CD14-positive monocyte (primary cell): Measurements from ENCODE around the gene FAM20C. TPM values are rescaled to one million over a fixed set of nuclear protein-coding genes. Genes with fewer than 3 reads are reported as not detected.

Experiments
- DNase-seq, 3 donors: peaks; one replicate each; pipeline ENCODE4 v3.0.0-alpha.2; 2011 to 2022
- H2AFZ ChIP-seq: 2 replicates; pipeline ENCODE4 v1.6.0; 2012; ENCODE audit warnings: mild to moderate bottlenecking, low read depth, low read length, inconsistent platforms; ENCODE audit not compliant: insufficient read depth, poor library complexity, severe bottlenecking
- H3K27ac ChIP-seq, 2 donors: 1 replicate in 1 of 2; 2 replicates in 1 of 2; pipeline ENCODE4 v1.5.1; 2012 to 2013; ENCODE audit warnings: low read length in 2 of 2, control low read depth in 1 of 2, inconsistent platforms in 1 of 2, low read depth in 1 of 2, mild to moderate bottlenecking in 1 of 2
- H3K27me3 ChIP-seq, 2 donors: one replicate each; pipeline versions ENCODE4 v1.6.0 to v1.6.1; 2011 to 2013; ENCODE audit warnings: low read length in 2 of 2; ENCODE audit not compliant: control insufficient read depth in 2 of 2, insufficient read depth in 2 of 2
- H3K36me3 ChIP-seq, 2 donors: replicated peaks in 1 of 2; 1 replicate in 1 of 2; 2 replicates in 1 of 2; pipeline versions ENCODE4 v1.5.1 to v1.6.1; 2012 to 2013; ENCODE audit warnings: low read length in 2 of 2, control low read depth in 1 of 2, inconsistent platforms in 1 of 2, mild to moderate bottlenecking in 1 of 2; ENCODE audit not compliant: insufficient read depth in 2 of 2, control insufficient read depth in 1 of 2
- H3K4me1 ChIP-seq, 2 donors: 1 replicate in 1 of 2; 2 replicates in 1 of 2; pipeline versions ENCODE4 v1.5.1 to v1.6.1; 2012 to 2013; ENCODE audit warnings: low read length in 2 of 2, control low read depth in 1 of 2, inconsistent platforms in 1 of 2, mild to moderate bottlenecking in 1 of 2, moderate library complexity in 1 of 2; ENCODE audit not compliant: insufficient read depth in 2 of 2, control insufficient read depth in 1 of 2
- H3K4me2 ChIP-seq: replicated peaks from 2 replicates; pipeline ENCODE3; 2012; ENCODE audit warnings: low read length, moderate library complexity, mild to moderate bottlenecking; ENCODE audit not compliant: poor library complexity, severe bottlenecking; ENCODE audit errors: extremely low read depth
- H3K4me3 ChIP-seq, 3 experiments: fragments of 200-600 bp in 1 of 3; sonication (generic) in 1 of 3; replicated peaks in 1 of 3; 1 replicate in 2 of 3; 2 replicates in 1 of 3; pipeline ENCODE4 v1.5.1; 2011 to 2013; ENCODE audit warnings: low read length in 3 of 3, mild to moderate bottlenecking in 3 of 3, control low read depth in 2 of 3, low read depth in 2 of 3, inconsistent platforms in 1 of 3, moderate library complexity in 1 of 3
- H3K79me2 ChIP-seq: 2 replicates; pipeline ENCODE4 v1.6.0; 2012; ENCODE audit warnings: mild to moderate bottlenecking, control low read depth, inconsistent platforms, low read length, moderate library complexity; ENCODE audit not compliant: insufficient read depth
- H3K9ac ChIP-seq: 2 replicates; pipeline ENCODE4 v1.6.0; 2017; ENCODE audit warnings: low read length, mild to moderate bottlenecking; ENCODE audit not compliant: insufficient read depth, poor library complexity, severe bottlenecking
- H3K9me3 ChIP-seq, 2 donors: replicated peaks in 1 of 2; 1 replicate in 1 of 2; 2 replicates in 1 of 2; pipeline versions ENCODE4 v1.5.1 to v1.6.1; 2012 to 2013; ENCODE audit warnings: low read length in 2 of 2, control low read depth in 1 of 2; ENCODE audit not compliant: control insufficient read depth in 1 of 2, insufficient read depth in 1 of 2
- H4K20me1 ChIP-seq: 2 replicates; pipeline ENCODE4 v1.6.0; 2012; ENCODE audit warnings: mild to moderate bottlenecking, low read length, control low read depth, moderate library complexity; ENCODE audit not compliant: insufficient read depth
- H3K27ac Mint-ChIP-seq, 7 donors: one replicate each; pipeline ENCODE4 v1.8.0; 2020; ENCODE audit warnings: mild to moderate bottlenecking in 7 of 7, mixed read lengths in 7 of 7, moderate library complexity in 6 of 7, inconsistent platforms in 2 of 7
- H3K27me3 Mint-ChIP-seq, 3 donors: one replicate each; pipeline ENCODE4 v1.8.0; 2021 to 2022; ENCODE audit warnings: low read depth in 3 of 3, mild to moderate bottlenecking in 3 of 3, mixed read lengths in 3 of 3, moderate library complexity in 3 of 3, inconsistent platforms in 1 of 3
- H3K36me3 Mint-ChIP-seq, 2 donors: one replicate each; pipeline ENCODE4 v1.8.0; 2020; ENCODE audit warnings: mixed read lengths in 2 of 2, inconsistent platforms in 1 of 2, mild to moderate bottlenecking in 1 of 2
- H3K4me1 Mint-ChIP-seq: one replicate; pipeline ENCODE4 v1.8.0; 2020; ENCODE audit warnings: mild to moderate bottlenecking, mixed read lengths
- H3K4me3 Mint-ChIP-seq, 2 donors: one replicate each; pipeline ENCODE4 v1.8.0; 2020; ENCODE audit warnings: mild to moderate bottlenecking in 2 of 2, mixed read lengths in 2 of 2, moderate library complexity in 1 of 2
- H3K9me3 Mint-ChIP-seq, 7 donors: one replicate each; pipeline ENCODE4 v1.8.0; 2020 to 2022; ENCODE audit warnings: mixed read lengths in 7 of 7, mild to moderate bottlenecking in 6 of 7, moderate library complexity in 6 of 7, inconsistent platforms in 2 of 7
- WGBS: methylation state at CpG from one replicate; pipeline ENCODE4 v1.1.5; 2013; ENCODE audit warnings: missing lambda C conversion rate; ENCODE audit not compliant: insufficient coverage; 5-methylcytosine and 5-hydroxymethylcytosine counted together
- intact Hi-C, 2 donors: fragments of 100-400 bp; cut with micrococcal nuclease; formaldehyde crosslinking; loops; one replicate each; pipeline versions ENCODE4 v1.15.0 to v1.15.1; 2023
- polyA plus RNA-seq, 3 donors: library from polyadenylated mRNA; depleted of rRNA in 1 of 3; unstranded in 2 of 3; stranded (reverse) in 1 of 3; fragments of 300-500 nt in 2 of 3; fragments of >200 nt in 1 of 3; fragmentation: Illumina TruSeq in 2 of 3; gene quantifications; 1 replicate in 2 of 3; 2 replicates in 1 of 3; pipeline ENCODE4 v1.2.3, GENCODE V29; 2012 to 2021
- TF ChIP-seq, protein P1 (sequence below): fragments of 200-600 bp; IDR thresholded peaks from one replicate; pipeline ENCODE4 v1.8.0; 2022; ENCODE audit warnings: antibody characterized with exemption, mild to moderate bottlenecking

Gene FAM20C
- polyA plus RNA-seq, 3 donors = 1.2 to 32.2 (median 1.5) TPM

GRCh38 chr7:305410-306151 lies 113.2 kb downstream of the FAM20C start:
- Histone ChIP-seq H3K27me3 (no peaks in the 10 kb centered on the region), H3K4me3 (no peak overlapping the region), H3K27ac (no peak overlapping the region), H3K79me2 (no peaks in the 10 kb centered on the region), H4K20me1 (no peaks in the 10 kb centered on the region), H3K9ac (no peak overlapping the region), H3K9me3 (peaks cover 0 to 19% of the 10 kb centered on the region in 2 donors), H3K36me3 (no peaks in the 10 kb centered on the region), H3K4me2 (no peak overlapping the region), H3K4me1 (no peaks in the 10 kb centered on the region), H2AFZ (no peak overlapping the region)
- TF ChIP-seq, protein P1, sequence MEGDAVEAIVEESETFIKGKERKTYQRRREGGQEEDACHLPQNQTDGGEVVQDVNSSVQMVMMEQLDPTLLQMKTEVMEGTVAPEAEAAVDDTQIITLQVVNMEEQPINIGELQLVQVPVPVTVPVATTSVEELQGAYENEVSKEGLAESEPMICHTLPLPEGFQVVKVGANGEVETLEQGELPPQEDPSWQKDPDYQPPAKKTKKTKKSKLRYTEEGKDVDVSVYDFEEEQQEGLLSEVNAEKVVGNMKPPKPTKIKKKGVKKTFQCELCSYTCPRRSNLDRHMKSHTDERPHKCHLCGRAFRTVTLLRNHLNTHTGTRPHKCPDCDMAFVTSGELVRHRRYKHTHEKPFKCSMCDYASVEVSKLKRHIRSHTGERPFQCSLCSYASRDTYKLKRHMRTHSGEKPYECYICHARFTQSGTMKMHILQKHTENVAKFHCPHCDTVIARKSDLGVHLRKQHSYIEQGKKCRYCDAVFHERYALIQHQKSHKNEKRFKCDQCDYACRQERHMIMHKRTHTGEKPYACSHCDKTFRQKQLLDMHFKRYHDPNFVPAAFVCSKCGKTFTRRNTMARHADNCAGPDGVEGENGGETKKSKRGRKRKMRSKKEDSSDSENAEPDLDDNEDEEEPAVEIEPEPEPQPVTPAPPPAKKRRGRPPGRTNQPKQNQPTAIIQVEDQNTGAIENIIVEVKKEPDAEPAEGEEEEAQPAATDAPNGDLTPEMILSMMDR = no peak
- Mint-ChIP-seq H3K27ac (no peak overlapping the region), H3K36me3 (no peaks in the 10 kb centered on the region), H3K4me1 (no peaks in the 10 kb centered on the region), H3K27me3 (peaks cover 4 to 7% (median 6%) of the 10 kb centered on the region in 3 donors), H3K9me3 (peaks cover 8 to 18% (median 16%) of the 10 kb centered on the region in 7 donors), H3K4me3 (no peak overlapping the region)
- no peak for DNase-seq
- intact Hi-C loops = no loop called here
- WGBS = 92% methylated on average over 32 of the region's 35 CpGs

GRCh38 chr7:307970-308369 lies 115.6 kb downstream of the FAM20C start:
- no peak for DNase-seq
- H3K27ac ChIP-seq = no peak overlapping the region
- intact Hi-C loops = no loop called here
- H3K27me3 ChIP-seq = peaks cover 0 to 2% of the 10 kb centered on the region in 2 donors
- H3K9ac ChIP-seq = no peak overlapping the region
- no peaks in the 10 kb centered on the region for H3K4me1 ChIP-seq
- TF ChIP-seq, protein P1 = no peak
- Mint-ChIP-seq H3K36me3 (no peaks in the 10 kb centered on the region), H3K27ac (no peak overlapping the region), H3K4me1 (no peaks in the 10 kb centered on the region), H3K9me3 (peaks cover 8 to 18% (median 16%) of the 10 kb centered on the region in 7 donors), H3K27me3 (peaks cover 3 to 21% (median 9%) of the 10 kb centered on the region in 3 donors), H3K4me3 (no peak overlapping the region)
- H3K4me3 ChIP-seq = no peak overlapping the region
- no peaks in the 10 kb centered on the region for H4K20me1 ChIP-seq
- H2AFZ ChIP-seq = no peak overlapping the region
- H3K9me3 ChIP-seq = peaks cover 0 to 19% of the 10 kb centered on the region in 2 donors
- H3K4me2 ChIP-seq = no peak overlapping the region
- 80% methylated on average over 1 of the region's 3 CpGs for WGBS
- H3K79me2 ChIP-seq = no peaks in the 10 kb centered on the region
- H3K36me3 ChIP-seq = no peaks in the 10 kb centered on the region
